Tibial nerve (tissue), 3 donors: ENCODE results near the gene ARHGEF37.

Source experiments
- POLR2A ChIP-seq, 2 donors: fragments of 450-650 bp; IDR thresholded peaks; one replicate each; pipeline ENCODE4 v1.6.1; 2017; ENCODE audit warnings: antibody characterized with exemption in 2 of 2, mild to moderate bottlenecking in 2 of 2, moderate library complexity in 2 of 2
- TF ChIP-seq, protein P1 (sequence below), 5 experiments: fragments of 200-600 bp in 3 of 5; fragments of 450-650 bp in 2 of 5; sonication (generic) in 3 of 5; IDR thresholded peaks; one replicate each; pipeline ENCODE4 v1.5.1; 2016 to 2019; ENCODE audit warnings: antibody characterized with exemption in 5 of 5, mild to moderate bottlenecking in 3 of 5, moderate library complexity in 2 of 5

DNA sequence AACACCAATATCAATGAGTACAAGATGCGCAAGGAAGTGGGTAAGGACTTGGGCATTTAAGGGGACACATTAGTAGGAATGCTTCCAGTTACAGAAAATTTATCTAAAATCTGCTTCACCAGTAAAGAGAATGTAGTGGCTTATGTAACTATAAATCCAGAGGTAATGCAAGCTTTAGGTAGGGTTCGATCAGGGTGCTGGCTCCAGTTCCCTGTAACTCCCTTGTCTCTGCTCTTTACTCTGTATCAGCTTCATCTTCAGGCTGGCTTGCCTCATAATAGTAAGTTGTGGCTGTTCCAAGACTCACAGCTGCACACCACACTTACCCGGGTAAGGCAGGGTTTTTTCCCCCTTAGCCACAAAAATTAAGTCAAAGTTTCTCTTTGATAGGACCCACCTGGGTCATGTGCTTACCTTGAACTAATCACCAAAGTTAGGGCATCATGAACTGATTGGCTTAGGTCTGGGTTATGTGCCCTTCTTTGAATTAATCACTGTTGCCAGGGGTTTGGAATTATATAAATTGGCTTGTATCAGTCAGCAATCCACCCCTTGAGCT, 35.5 kb downstream of the ARHGEF37 start:
- no peak for TF ChIP-seq POLR2A (IDR thresholded peaks at IDR 0.05)
- TF ChIP-seq, protein P1, sequence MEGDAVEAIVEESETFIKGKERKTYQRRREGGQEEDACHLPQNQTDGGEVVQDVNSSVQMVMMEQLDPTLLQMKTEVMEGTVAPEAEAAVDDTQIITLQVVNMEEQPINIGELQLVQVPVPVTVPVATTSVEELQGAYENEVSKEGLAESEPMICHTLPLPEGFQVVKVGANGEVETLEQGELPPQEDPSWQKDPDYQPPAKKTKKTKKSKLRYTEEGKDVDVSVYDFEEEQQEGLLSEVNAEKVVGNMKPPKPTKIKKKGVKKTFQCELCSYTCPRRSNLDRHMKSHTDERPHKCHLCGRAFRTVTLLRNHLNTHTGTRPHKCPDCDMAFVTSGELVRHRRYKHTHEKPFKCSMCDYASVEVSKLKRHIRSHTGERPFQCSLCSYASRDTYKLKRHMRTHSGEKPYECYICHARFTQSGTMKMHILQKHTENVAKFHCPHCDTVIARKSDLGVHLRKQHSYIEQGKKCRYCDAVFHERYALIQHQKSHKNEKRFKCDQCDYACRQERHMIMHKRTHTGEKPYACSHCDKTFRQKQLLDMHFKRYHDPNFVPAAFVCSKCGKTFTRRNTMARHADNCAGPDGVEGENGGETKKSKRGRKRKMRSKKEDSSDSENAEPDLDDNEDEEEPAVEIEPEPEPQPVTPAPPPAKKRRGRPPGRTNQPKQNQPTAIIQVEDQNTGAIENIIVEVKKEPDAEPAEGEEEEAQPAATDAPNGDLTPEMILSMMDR (IDR thresholded peaks at IDR 0.05) = no peak
